HG03457 (cell line): ENCODE measurements around the gene OR51Q1.

Experiments used
- ATAC-seq: cut with Tn5 transposase; IDR thresholded peaks from one replicate; pipeline ENCODE4 v1.9.1; 2021; ENCODE audit warnings: moderate number of reproducible peaks; ENCODE audit not compliant: unreplicated experiment

OR51Q1 gene

GRCh38 chr11:5421811-5422210, at the start of gene OR51Q1:
TSS of gene OR51Q1 (plus strand) at chr11:5422111. CDS start at chr11:5422201, 90 bp downstream.
- ATAC-seq = no peak

- no peak for ATAC-seq
Measured at GRCh38 chr11:5380740-5381342, 41.1 kb upstream of the OR51Q1 start.

GRCh38 chr11:5383576-5383975, 38.3 kb upstream of the OR51Q1 start, which contains the start of gene OR51M1:
TSS of gene OR51M1 (plus strand) at chr11:5383812. CDS start at chr11:5389399, 5,587 bp downstream.
- no peak for ATAC-seq

- ATAC-seq = no peak
Measured at GRCh38 chr11:5384335-5384734, 37.6 kb upstream of the OR51Q1 start.

GRCh38 chr11:5390210-5390609, 31.7 kb upstream of the OR51Q1 start:
- ATAC-seq = no peak

- ATAC-seq = no peak
Measured at GRCh38 chr11:5394091-5394490, 27.8 kb upstream of the OR51Q1 start.

- no peak for ATAC-seq
Measured at GRCh38 chr11:5398936-5399335, 23.0 kb upstream of the OR51Q1 start.

GRCh38 chr11:5405173-5405572, 16.7 kb upstream of the OR51Q1 start:
- no peak for ATAC-seq

- ATAC-seq = no peak
Measured at GRCh38 chr11:5420993-5421392, 918 bp upstream of the OR51Q1 start.

- no peak for ATAC-seq
Measured at GRCh38 chr11:5423131-5423530, 1.2 kb downstream of the OR51Q1 start.

GRCh38 chr11:5441414-5441813, 19.5 kb downstream of the OR51Q1 start, which contains the start of gene OR51I1:
TSS of gene OR51I1 (minus strand) at chr11:5441514. CDS start at chr11:5441514, 0 bp downstream.
- no peak for ATAC-seq

- ATAC-seq = no peak
Measured at GRCh38 chr11:5443835-5444393, 22.0 kb downstream of the OR51Q1 start.

- no peak for ATAC-seq
Measured at GRCh38 chr11:5449023-5449422, 27.1 kb downstream of the OR51Q1 start, which contains the start of gene OR51I2. TSS of gene OR51I2 (plus strand) at chr11:5449323. CDS start at chr11:5453489, 4,166 bp downstream.

GRCh38 chr11:5449432-5449831, 27.5 kb downstream of the OR51Q1 start:
- ATAC-seq = no peak

GRCh38 chr11:5460983-5461621, 39.2 kb downstream of the OR51Q1 start:
- no peak for ATAC-seq

GRCh38 chr11:5467527-5467926, 45.6 kb downstream of the OR51Q1 start:
- no peak for ATAC-seq
